CMK (cell line): ENCODE measurements around the gene BANP.
"Not testable (repeated sequence)": the region's sequence is repeated elsewhere in the genome, so short reads cannot be mapped to it uniquely, and the experiment has no call there.

Source experiments
- DNase-seq: peaks from one replicate; pipeline ENCODE4 v3.0.0-alpha.2; 2010; ENCODE audit warnings: low read depth

Gene BANP

GRCh38 chr16:88087517-88087877 lies 136.3 kb downstream of the BANP start:
- no peak for DNase-seq

GRCh38 chr16:88088161-88088581 lies 136.9 kb downstream of the BANP start:
- DNase-seq: no peak

- not testable (repeated sequence) for DNase-seq
Observed at GRCh38 chr16:88088611-88089010, 137.4 kb downstream of the BANP start.

GRCh38 chr16:88089071-88089470 lies 137.8 kb downstream of the BANP start:
- not testable (repeated sequence) for DNase-seq

- DNase-seq: not testable (repeated sequence)
Observed at GRCh38 chr16:88089632-88090376, 138.6 kb downstream of the BANP start.

GRCh38 chr16:88090377-88091175 lies 139.3 kb downstream of the BANP start:
- DNase-seq: not testable (repeated sequence)

- DNase-seq: not testable (repeated sequence)
Observed at GRCh38 chr16:88091221-88091971, 140.2 kb downstream of the BANP start.

- not testable (repeated sequence) for DNase-seq
Observed at GRCh38 chr16:88091972-88092302, 140.7 kb downstream of the BANP start.

GRCh38 chr16:88092791-88093555 lies 141.7 kb downstream of the BANP start:
- DNase-seq: not testable (repeated sequence)

GRCh38 chr16:88093556-88094252 lies 142.5 kb downstream of the BANP start:
- not testable (repeated sequence) for DNase-seq

GRCh38 chr16:88094253-88094575 lies 143.0 kb downstream of the BANP start:
- not testable (repeated sequence) for DNase-seq

GRCh38 chr16:88094900-88095299 lies 143.7 kb downstream of the BANP start:
- not testable (repeated sequence) for DNase-seq

- DNase-seq: not testable (repeated sequence)
Observed at GRCh38 chr16:88096659-88097058, 145.4 kb downstream of the BANP start.

GRCh38 chr16:88098731-88099562 lies 147.7 kb downstream of the BANP start:
- not testable (repeated sequence) for DNase-seq

- no peak for DNase-seq
Observed at GRCh38 chr16:88099563-88099890, 148.3 kb downstream of the BANP start.

- not testable (repeated sequence) for DNase-seq
Observed at GRCh38 chr16:88099956-88100355, 148.7 kb downstream of the BANP start.

- not testable (repeated sequence) for DNase-seq
Observed at GRCh38 chr16:88100801-88101622, 149.8 kb downstream of the BANP start.

GRCh38 chr16:88101623-88102105 lies 150.4 kb downstream of the BANP start:
- not testable (repeated sequence) for DNase-seq

GRCh38 chr16:88102597-88102996 lies 151.4 kb downstream of the BANP start:
- no peak for DNase-seq
